Right renal cortex interstitium (tissue), 3 donors: ENCODE results near the gene BCAS1. TPM values are rescaled to one million over a fixed set of nuclear protein-coding genes. Genes with fewer than 3 reads are reported as not detected.

Experiments
- DNase-seq, 3 donors: peaks; one replicate each; pipeline ENCODE4 v3.0.0-alpha.2; 2013; ENCODE audit warnings: low read depth in 3 of 3, low spot score in 2 of 3
- polyA plus RNA-seq, 3 donors: library from polyadenylated mRNA; unstranded; fragments of 120-200 nt; gene quantifications; one replicate each; pipeline ENCODE4 v1.2.1, GENCODE V29; 2013; ENCODE audit not compliant: insufficient read length in 3 of 3

The BCAS1 gene
- polyA plus RNA-seq, 3 donors, result 2.1 to 3.3 (median 3.3) TPM

DNA sequence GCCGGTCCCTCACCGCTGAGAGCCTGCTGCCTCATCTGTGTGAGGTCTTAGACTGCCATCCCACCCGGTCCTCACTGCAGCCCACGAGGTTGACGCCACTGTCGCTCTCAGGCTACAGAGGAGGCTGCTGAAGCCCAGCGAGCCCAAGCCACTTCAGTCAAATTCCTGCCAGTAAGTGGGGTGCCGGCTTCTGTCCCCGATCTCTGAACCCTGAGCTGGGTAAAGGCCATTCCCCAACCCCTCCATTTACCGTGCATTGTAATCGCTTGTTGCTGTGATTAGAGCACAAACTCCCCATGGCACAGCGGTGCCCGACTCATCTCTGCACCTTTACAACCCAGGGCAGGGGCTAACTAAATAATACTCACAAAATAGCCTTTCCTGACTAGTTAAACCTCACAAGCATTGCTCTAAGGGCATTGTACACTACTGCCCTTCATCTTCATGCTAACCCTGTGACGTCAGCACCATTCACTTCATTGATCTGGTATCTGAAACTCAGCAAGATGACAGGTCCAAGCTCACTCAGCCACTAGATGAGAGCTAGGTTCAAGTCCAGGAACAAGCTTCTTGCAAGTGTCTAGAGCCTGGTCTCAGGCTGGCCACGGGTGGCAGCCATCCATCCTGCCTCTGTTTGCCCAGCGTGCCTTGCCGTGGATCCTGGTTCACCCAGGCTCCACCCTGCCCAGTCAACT is 122.7 kb downstream of the BCAS1 start:
- no peak for DNase-seq

DNA sequence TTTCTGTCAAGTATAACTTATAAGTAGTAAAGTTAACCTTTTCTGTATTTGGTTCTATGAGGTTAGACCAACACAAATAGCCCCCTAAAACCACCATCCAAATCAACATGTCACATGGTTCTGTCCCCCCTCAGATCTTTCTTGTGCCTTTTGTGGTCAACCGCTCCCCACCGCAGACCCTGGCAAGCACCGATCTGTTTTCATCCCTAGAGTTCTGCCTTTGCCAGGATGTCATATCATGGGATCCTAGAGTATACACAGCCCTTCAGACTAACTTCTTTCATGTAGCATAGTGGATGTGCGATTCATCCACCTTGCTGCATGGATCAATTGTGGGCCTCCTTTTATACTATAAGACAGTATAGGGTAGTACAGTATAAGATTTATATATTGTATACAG is 124.3 kb downstream of the BCAS1 start:
- DNase-seq, result no peak

DNA sequence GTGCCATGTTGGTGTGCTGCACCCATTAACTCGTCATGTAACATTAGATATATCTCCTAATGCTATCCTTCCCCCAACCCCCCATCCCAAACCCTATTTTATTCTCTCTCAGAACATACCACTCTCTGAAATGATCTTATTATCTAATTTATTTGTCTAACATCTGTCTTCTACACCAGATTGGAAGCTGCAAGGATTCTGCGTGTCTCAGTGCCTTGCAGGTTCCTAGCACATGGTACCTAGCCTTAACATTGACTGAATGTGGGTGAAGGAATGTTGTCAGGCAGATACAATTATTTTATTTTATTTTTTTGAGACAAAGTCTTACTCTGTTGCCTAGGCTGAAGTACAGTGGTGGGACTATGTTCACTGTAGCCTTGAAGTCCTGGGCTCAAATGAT is 124.9 kb downstream of the BCAS1 start:
- DNase-seq, result no peak

DNA sequence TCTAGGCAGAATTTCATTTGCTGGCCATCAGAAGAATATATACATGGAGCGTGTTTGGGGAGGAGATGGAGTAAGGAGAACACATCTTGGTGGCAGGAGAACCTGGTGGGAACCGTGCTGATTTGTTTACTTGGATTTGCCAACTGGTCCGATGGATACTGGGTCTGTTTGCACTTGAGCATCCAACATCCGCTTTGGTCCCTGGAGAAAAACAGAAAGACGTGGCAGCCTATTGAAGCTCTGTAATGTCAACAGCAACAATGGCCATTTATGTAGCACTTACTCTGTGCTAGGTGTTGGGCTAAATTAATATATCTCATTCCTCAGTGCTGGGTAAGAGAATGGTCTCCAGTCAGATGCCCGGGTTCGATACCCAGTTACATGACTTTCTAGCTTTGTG is 125.6 kb downstream of the BCAS1 start:
- DNase-seq, result no peak

DNA sequence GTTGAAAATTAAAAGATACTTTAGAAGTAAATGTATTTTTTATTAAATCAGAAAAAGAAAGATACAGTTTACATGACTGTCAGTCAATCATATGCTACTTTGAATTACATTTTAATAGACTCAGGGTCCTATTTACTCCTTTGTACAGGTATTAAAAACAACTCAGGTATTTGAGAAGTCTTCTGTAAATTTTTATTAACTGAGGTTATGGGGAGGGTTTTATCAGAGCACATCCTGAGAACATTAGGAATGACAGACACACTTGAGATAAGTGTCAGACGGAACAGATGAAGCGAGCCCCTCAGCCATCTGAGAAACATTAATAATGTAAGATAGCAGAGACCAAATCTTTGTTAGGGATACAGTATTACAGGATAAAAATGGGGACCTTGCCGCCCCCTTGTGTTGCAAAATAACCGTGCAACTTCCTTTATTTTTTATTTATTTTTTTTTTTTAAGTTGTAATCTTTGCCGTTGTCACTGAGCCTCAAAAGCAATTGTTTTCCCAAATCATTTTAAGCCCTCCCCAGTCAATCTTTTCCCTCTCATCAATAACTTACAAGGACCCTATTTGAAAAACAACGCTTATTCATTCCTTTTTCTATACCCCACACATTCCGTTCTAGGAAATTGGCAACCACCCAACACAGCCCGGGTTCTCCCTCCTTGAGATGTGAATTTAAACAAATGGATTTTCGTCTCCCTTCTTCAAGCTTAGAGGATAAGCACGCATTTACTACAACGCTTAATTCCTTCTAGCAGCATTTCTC is 126.7 kb downstream of the BCAS1 start:
- no peak for DNase-seq

DNA sequence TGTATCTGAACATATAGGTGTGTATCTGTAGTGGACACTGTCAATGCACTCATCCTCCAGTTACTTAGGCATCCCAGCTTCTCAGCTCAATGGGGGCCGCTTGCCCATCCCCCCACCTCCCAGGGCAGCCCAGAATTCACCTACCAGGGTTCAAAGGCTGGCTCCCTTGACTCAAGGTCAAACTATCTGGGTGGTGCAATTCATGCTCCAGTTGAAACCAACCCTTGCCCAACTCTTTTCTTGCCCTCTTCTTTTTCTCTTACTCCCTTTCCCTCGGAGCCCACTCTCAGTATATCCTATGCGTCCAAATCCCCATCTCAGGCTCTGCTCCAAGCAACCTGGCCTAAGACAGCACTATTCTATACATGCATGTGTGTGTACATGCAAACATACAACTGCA is 127.4 kb downstream of the BCAS1 start:
- no peak for DNase-seq

DNA sequence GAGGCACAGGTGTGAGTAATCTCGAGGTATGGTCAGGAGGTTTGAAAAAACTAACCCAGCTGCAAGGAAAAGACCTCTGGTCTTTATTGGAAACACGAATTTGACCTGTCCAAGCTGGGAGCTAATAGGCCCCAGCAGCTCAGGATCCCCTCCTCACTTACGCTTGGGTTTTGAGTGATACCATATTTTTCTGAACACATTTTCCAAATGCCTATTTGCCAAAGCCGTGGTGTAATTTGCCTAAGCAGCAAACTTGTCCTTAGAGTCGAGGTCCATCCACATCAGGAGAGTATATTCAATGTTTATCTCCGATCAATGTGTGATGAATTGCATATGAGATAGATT is 128.0 kb downstream of the BCAS1 start:
- no peak for DNase-seq

DNA sequence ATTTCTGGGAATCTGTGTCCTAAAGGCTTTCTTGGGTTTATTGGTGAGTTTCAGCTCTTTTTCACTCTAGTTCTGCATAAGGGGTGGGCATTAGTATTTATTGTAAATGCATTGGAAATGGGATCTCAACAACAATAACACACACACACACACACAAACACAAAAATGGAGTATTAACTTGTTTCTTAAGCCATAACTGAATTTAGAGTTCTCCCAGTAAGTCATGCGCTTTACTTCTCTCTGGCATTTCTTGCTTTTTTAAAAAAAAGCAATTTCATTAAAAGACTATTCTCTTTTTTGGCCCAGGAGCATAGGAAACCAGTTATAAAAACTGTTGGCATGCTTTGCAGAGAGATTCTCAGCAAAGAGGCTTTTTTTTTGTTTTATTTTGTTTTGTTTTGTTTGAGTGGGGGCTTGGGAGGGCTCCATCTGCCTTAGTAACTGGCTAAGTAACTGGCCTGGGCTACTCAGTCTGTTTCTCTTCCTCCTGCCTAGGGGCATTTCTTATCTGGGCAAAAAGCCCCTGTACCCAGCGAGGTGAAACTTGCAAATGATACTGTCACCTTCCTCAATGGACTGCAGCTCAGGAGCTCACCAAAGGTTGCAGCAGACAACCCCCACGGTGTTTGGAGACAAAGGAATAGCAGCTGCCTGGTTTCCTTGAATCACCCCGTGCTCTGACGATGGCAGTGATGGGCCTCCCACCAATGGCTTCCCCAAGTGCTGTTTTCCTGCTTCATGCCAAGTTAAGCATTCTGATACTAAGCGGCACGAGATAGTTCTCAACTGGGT is 128.5 kb downstream of the BCAS1 start:
- DNase-seq, result no peak

DNA sequence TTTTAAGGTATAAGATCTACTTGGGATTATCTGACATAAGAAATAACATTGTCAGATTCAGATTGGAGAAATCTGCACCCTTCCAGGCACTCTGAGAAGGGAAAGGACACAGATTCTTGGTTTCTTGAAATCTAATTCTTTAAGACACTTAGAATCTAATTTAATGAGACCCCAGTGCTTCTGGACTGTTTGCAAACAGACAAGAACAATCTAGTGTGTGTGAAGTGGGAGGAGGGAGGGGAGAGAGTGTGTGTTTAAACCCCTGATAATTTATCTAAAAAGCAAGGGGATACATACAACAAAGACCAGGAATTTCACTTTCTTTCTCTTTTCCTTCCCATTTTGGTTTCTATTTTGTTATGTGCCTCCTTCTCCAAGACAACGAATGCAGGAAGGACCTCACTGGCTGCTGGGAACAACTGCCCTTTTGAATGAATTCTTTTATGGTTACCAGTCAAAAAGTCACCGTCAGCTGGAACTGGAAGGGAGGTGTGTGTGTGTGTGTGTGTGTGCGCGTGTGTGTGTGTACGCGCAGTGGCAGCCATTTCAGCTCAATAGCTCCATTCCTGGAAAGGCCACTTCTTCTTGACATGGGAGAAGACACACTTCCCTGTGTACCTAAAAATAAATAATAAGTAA is 129.4 kb downstream of the BCAS1 start:
- no peak for DNase-seq

DNA sequence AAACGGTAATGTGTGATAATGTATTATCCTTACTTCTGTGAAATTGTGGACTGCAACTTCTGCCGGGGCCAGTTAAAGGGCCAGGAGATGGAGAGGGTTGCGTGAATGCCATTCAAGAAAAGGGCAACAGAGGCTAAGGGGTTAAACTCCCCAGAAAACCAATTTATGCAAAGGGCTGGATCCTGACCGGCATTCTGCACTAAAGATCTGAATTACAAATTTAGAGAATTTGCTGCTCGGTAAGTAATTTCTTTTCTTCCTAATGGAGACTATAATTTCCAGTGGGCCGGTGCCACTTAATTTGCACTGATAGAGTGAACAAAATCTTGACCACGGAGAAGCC is 130.1 kb downstream of the BCAS1 start:
- no peak for DNase-seq

DNA sequence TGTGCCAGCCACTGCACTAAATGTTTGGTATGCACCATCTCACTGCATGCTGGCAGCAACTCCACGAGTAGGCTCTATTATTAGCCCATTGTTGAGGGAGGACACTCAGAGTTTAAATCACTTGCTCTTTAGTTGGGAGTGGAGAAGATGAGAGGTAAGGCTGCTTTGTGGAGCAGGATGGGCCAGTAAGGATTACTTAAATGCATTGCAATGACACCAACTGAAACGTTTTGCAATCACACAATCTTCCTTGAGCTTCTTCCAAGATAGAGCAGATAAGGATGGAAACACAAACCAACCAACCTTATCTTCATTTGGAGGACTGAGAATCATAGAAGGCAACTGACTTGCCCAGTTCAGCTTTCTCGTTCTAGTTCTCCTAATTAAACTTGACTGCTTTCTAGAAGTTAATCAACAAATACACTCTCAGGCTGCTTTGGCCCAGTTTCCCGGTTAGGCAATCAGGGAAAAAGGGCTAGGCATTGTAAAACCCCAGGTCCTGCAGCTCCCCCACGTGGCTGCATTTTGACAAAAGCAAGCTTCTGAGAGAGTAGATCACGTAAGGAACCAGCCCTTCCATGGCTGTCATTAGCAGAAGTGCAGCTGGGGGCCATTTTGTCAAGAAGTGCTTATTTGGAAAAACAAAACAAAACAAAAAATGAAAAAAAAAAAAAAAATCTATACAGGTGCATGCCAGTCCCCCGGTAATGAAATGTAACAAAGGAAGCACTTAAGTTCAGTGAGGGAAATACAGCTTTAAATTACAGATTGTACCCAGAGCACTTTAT is 130.6 kb downstream of the BCAS1 start:
- DNase-seq, result peak in 2 of 3 donors; percentile 83 to 87

DNA sequence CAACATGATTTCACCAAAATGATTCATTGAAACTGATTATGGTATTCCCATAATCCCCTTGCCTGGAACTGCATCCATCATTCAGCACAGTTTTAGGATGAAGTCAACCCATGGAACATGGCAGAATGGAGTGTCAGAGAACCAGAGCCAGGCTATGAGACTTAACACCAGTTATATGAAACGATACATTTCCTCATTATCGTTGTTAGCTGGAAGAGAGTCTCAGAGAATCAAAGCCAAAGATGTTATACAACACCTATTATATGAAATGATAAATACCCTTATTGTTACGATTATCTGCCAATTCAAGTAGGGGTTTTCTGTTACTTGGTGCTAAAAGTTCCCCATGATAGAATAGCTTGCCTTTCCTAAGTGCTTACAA is 131.2 kb downstream of the BCAS1 start:
- no peak for DNase-seq

DNA sequence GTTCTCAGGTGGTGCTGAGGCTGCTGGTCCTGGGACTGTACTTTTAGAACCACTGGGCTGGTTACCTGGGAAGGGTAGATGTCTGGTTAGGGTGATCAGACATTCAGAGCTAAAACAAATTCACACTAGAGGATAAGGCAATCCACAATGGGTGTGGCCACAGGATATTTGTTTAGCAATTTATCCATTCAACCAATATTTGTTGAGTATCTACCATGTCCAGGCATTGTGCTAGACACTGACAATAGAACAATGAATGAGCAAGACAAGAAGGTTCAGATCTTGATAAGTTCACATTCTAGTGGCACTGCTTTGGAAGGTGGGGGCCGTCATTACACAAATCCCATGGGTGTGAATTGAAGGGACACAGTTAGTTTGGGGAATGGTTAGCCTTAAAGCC is 131.7 kb downstream of the BCAS1 start:
- no peak for DNase-seq

DNA sequence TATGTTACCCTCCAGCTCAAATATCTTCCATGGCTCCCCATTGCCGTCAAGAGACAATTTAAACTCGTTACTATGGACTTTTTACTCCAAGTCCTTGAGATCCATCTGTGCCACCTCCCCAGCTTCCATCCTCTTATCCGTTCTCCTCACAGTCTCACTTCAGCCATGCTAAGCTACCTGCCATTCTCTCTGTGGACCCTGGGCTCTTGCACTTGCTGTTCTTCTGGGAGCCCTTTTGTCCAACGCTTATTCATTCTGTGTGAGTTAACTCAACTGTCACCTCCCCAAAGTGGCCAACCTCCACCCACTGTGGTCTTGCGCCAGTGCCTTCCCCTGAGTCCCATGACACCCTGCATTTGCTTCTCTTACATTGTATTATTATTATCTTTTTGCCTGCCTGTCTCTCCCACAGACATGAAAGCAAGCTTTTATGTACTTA is 132.4 kb downstream of the BCAS1 start:
- no peak for DNase-seq

DNA sequence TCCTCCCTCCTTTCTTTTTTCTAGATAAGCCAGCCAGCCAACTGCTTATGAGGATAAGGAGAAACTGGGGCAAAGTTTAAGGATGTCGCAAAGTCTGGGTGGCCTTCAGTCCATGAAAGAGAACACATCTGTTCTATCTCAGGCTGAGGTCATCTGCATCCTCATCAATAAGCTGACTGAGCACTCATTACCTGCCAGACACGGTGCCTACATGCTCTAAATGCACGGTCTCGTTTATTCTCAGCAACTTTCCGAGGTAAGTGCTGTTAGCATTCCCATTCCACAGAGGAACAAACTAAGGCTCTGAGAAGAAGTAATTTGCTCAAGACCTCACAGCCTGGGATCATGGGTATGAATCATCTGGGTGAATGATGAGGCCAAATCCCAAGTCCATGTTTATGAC is 133.1 kb downstream of the BCAS1 start:
- DNase-seq, result no peak

DNA sequence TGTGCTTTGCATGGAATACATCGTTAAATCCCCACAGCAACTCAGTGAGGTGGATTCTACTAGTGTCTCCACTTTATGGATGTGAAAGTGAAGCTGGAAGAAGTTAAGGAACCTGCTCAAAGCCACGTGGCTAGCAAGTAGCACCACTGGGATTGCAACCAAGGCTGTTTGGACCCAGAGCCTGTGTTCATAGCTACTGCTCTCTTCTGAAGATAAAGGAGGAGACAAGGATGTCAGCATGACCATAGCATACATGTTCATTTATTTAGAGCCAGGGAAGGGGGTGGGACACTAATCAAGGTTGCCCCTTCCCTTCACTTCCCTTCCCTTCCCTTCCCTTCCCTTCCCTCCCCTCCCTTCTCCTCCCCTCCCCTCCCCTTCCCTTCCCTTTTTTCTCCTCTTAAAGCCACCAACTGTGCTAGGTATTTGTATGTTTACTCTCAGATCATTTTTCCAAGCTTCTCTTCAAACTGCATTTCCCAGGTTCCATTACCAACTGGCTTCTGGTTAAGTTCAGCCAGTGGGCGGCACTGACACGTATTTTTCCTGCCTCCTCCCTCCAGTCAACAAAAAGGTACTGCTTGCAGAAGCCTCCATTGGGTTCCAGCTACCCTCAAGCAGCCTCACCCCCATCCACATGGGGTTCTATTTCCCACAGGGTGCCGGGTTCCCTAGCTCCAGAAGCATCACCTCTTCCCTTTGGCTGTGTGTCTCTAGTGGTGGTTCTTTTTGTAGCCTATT is 134.9 kb downstream of the BCAS1 start:
- no peak for DNase-seq

DNA sequence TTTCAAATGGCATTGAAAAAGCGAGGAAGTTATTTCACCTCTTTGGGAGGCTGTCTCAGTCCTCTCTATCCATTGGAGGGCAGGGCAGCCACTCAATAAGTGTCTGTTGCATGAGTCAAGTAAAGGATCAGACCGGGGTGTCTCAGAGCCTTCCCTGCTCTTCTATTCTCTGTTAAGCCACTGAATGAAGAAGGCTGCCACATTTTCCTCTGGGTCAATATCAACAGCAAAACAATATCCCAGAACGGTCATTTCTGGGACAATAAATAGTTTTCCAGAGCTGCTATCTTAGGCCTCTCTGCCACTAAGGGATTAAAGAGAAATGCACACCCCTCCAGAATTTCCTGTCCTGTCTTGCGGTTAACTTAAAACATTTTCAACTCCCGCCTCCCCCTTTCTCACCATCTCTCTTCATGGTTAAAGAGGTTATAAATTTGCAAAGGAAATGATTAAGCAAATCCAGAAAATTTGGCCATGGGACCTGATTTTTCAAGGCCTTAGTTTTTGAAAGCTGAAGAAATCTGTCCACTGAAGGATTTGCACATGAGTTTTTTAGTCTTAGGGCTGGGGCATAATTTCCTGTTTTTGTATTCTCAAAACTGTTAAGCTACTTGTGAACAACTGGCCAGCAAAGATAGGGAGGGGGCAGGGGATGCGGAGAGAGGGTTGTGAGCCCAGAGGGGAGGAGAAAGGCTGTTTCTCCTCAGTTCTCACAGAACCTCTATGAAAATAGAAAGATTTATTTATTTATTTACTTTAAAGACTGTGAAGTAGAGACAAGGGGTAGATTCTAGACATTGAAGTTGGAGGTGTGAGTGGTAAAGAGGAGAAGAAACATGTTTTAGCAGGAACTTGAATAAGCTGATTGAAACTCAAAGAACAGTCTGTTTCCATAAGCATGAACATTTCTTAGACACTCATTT is 135.7 kb downstream of the BCAS1 start:
- DNase-seq, result no peak

DNA sequence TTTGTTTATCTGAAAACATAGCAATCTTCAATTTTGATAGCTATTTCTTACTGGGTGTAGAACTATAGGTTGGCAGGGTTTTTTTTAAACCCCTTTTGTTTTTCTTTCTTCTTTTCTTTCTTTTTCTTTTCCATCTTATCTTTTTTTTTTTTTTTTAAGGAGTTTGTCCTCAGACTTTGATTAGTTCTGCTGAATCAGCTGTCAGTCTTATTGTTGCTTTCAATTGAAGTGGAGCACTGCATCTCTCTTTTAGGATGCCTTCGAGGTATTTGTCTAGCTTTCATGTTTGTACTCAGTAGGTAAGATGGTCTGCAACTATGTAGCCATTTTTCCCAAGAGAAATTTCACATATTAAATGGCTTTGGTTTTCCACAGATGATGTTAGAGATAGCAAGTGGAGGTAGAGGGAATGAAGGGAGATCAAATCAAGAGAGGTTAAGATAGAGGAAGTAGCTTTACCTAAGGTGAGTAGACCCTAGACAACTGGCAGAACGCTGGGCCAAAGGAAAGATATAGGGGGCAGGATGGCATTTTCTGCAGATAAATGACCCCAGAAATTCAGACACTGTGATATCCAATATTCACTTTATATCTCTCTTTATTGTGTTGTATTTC is 137.1 kb downstream of the BCAS1 start:
- no peak for DNase-seq
